Ishikawa (cell line): Measurements from ENCODE around the gene ATP9B.

Source experiments
- CEBPB ChIP-seq: IDR thresholded peaks from 2 replicates; pipeline ENCODE4 v1.6.1; 2012
- CREB1 ChIP-seq: IDR thresholded peaks from 2 replicates; pipeline ENCODE4 v1.6.1; 2012; ENCODE audit warnings: low read depth
- EGR1 ChIP-seq: IDR thresholded peaks from 2 replicates; pipeline ENCODE4 v1.6.1; 2012
- EP300 ChIP-seq: IDR thresholded peaks from 2 replicates; pipeline ENCODE4 v1.6.1; 2012; ENCODE audit warnings: borderline replicate concordance
- FOXM1 ChIP-seq: IDR thresholded peaks from 2 replicates; pipeline ENCODE4 v1.6.1; 2012; ENCODE audit warnings: low read depth, borderline replicate concordance
- RAD21 ChIP-seq: IDR thresholded peaks from 2 replicates; pipeline ENCODE4 v1.6.1; 2012; ENCODE audit warnings: low read depth
- REST ChIP-seq: IDR thresholded peaks from 2 replicates; pipeline ENCODE4 v1.6.1; 2012; ENCODE audit warnings: low read depth, mild to moderate bottlenecking
- TAF1 ChIP-seq: IDR thresholded peaks from 2 replicates; pipeline ENCODE4 v1.6.1; 2012; ENCODE audit warnings: low read depth, mild to moderate bottlenecking
- TEAD4 ChIP-seq: IDR thresholded peaks from 2 replicates; pipeline ENCODE4 v1.6.1; 2012
- USF1 ChIP-seq: IDR thresholded peaks from 2 replicates; pipeline ENCODE4 v1.6.1; 2012
- YY1 ChIP-seq: IDR thresholded peaks from 2 replicates; pipeline ENCODE4 v1.6.1; 2012; ENCODE audit warnings: low read depth
- ZBTB7A ChIP-seq: IDR thresholded peaks from 2 replicates; pipeline ENCODE4 v1.6.1; 2012; ENCODE audit warnings: low read depth

GRCh38 chr18:79147014-79147413, 77.8 kb downstream of the ATP9B start:
- TF ChIP-seq EP300 (no peak), FOXM1 (no peak), USF1 (no peak), CEBPB (no peak), TEAD4 (no peak), EGR1 (no peak), RAD21 (no peak), TAF1 (no peak), CREB1 (no peak), REST (no peak), ZBTB7A (no peak), YY1 (no peak)
